Measurements from ENCODE around the gene HPS4. TPM values are rescaled to one million over a fixed set of nuclear protein-coding genes. Genes with fewer than 3 reads are reported as not detected.

HPS4 gene
- total RNA-seq, 1 experiment from 2014 or later, result 26.2 TPM

GRCh38 chr22:26494506-26494905, 10.9 kb upstream of the HPS4 start:
- BruUV-seq (replicated peaks), result no TSS peak
- in situ Hi-C loops (cut with HindIII; ENCODE audit: low pct_unique_long_range_greater_than_20kb, low sequenced_read_pairs), result no loop called here
- H3K4me3 ChIP-seq (ENCODE audit: low read depth in 2 of 2, low read length in 2 of 2), result no peak overlapping the region
- DNase-seq (ENCODE audit: low read depth, low spot score), result no peak
- intact Hi-C loops (cut with micrococcal nuclease; ENCODE audit: unreplicated experiment), result no loop called here
- H3K4me1 ChIP-seq (ENCODE audit: control insufficient read depth, insufficient read depth, low read length), result no peaks in the 10 kb centered on the region
- no peak overlapping the region for H3K27ac ChIP-seq (ENCODE audit: low read length)
- no peaks in the 10 kb centered on the region for H3K27me3 ChIP-seq (ENCODE audit: control insufficient read depth, insufficient read depth, low read length)
- no peak for ATAC-seq
- H3K36me3 ChIP-seq (ENCODE audit: control insufficient read depth, insufficient read depth, low read length), result peaks cover 14% of the 10 kb centered on the region
- TF ChIP-seq SIN3A (IDR thresholded peaks at IDR 0.05; ENCODE audit: borderline replicate concordance, insufficient read depth, low read depth, low read length) (no peak), CTCF (IDR thresholded peaks at IDR 0.05) (no peak), POLR2AphosphoS5 (IDR thresholded peaks at IDR 0.05; ENCODE audit: low read depth, low read length) (no peak), TCF7L2 (IDR thresholded peaks at IDR 0.05; ENCODE audit: low read depth, low read length) (no peak), REST (IDR thresholded peaks at IDR 0.05; ENCODE audit: insufficient read depth in 1 of 2, low read depth in 2 of 2, low read length in 1 of 2) (no peak)
- no peaks in the 10 kb centered on the region for H3K9me3 ChIP-seq (ENCODE audit: control insufficient read depth, insufficient read depth, low read depth, low read length)
- POLR2A ChIA-PET, result no interaction called here
- CTCF ChIA-PET, result no interaction called here

- ATAC-seq (no peak), DNase-seq (ENCODE audit: low read depth, low spot score) (no peak)
- no peaks in the 10 kb centered on the region for H3K9me3 ChIP-seq (ENCODE audit: control insufficient read depth, insufficient read depth, low read depth, low read length)
- intact Hi-C loops (cut with micrococcal nuclease; ENCODE audit: unreplicated experiment), result no loop called here
- in situ Hi-C loops (cut with HindIII; ENCODE audit: low pct_unique_long_range_greater_than_20kb, low sequenced_read_pairs), result no loop called here
- no peaks in the 10 kb centered on the region for H3K4me1 ChIP-seq (ENCODE audit: control insufficient read depth, insufficient read depth, low read length)
- H3K27ac ChIP-seq (ENCODE audit: low read length), result no peak overlapping the region
- CTCF ChIA-PET, result no interaction called here
- no peak for TF ChIP-seq REST (IDR thresholded peaks at IDR 0.05; ENCODE audit: insufficient read depth in 1 of 2, low read depth in 2 of 2, low read length in 1 of 2)
- TF ChIP-seq CTCF (IDR thresholded peaks at IDR 0.05), result no peak
- TF ChIP-seq SIN3A (IDR thresholded peaks at IDR 0.05; ENCODE audit: borderline replicate concordance, insufficient read depth, low read depth, low read length), result no peak
- TF ChIP-seq POLR2AphosphoS5 (IDR thresholded peaks at IDR 0.05; ENCODE audit: low read depth, low read length), result no peak
- no peak for TF ChIP-seq TCF7L2 (IDR thresholded peaks at IDR 0.05; ENCODE audit: low read depth, low read length)
- no TSS peak for BruUV-seq (replicated peaks)
- no peak overlapping the region for H3K4me3 ChIP-seq (ENCODE audit: low read depth in 2 of 2, low read length in 2 of 2)
- peaks cover 15% of the 10 kb centered on the region for H3K36me3 ChIP-seq (ENCODE audit: control insufficient read depth, insufficient read depth, low read length)
- POLR2A ChIA-PET, result interaction anchor here (0.6 kb wide), 2 partner anchors 9 to 39 kb away, joined by 3 to 7 read pairs; partner anchors contain the start of genes HPS4 and SRRD
- H3K27me3 ChIP-seq (ENCODE audit: control insufficient read depth, insufficient read depth, low read length), result no peaks in the 10 kb centered on the region
These were observed 8.6 kb upstream of the HPS4 start for GRCh38 chr22:26492220-26492619.

Measured in Panc1 (cell line).